K562 (cell line): Measurements from ENCODE around the gene CHAD. TPM values are rescaled to one million over a fixed set of nuclear protein-coding genes. Genes with fewer than 3 reads are reported as not detected.

Experiments used
- ZBTB40 ChIP-seq, 2 experiments: fragments of 450-650 bp in 1 of 2; sonication (generic) in 1 of 2; formaldehyde crosslinking in 1 of 2; IDR thresholded peaks; 2 replicates each; pipeline versions ENCODE4 v1.7.1 to v1.9.0; 2016 to 2022; ENCODE audit warnings: inconsistent platforms in 1 of 2, mild to moderate bottlenecking in 1 of 2, missing genetic modification reagents in 1 of 2
- polyA plus RNA-seq, 8 experiments: library from polyadenylated mRNA; depleted of rRNA in 4 of 8; stranded (reverse) in 5 of 8; unstranded in 3 of 8; fragments of >200 nt; fragmentation: Nextera tagmentation in 2 of 8; fragmentation: Illumina TruSeq in 1 of 8; extraction: Ambion mirVana in 2 of 8; extraction: Trizol in 1 of 8; gene quantifications; 2 replicates each; pipeline versions ENCODE4 v1.2.1 to v1.2.3, GENCODE V29; 2011 to 2014; ENCODE audit warnings: inconsistent platforms in 1 of 8, missing spikeins in 1 of 8
- total RNA-seq, 7 experiments: library from RNA; depleted of rRNA in 6 of 7; stranded (reverse); fragments of >200 nt in 6 of 7; fragmentation: Illumina TruSeq in 2 of 7; extraction: Trizol in 2 of 7; gene quantifications; 2 replicates each; pipeline versions ENCODE4 v1.2.1 to v1.2.3, GENCODE V29; 2011 to 2021; ENCODE audit warnings: low replicate concordance in 1 of 7

Gene CHAD
- total and polyA plus RNA-seq, 9 of the 15 experiments (the other 6 are each of a cell fraction or from before 2014, with no cell fraction given), result not detected

GRCh38 chr17:50467114-50467854 lies 1.4 kb downstream of the CHAD start (continued):
- no peak for TF ChIP-seq ZBTB40 (IDR thresholded peaks at IDR 0.05)
- TF ChIP-seq ZBTB40 (CRISPR knock-in tag; IDR thresholded peaks at IDR 0.05), result no peak
